OCI-LY3 (cell line): Measurements from ENCODE around the gene PIEZO2.

Experiments used
- H2AFZ ChIP-seq: fragments of 200-600, 300-600 bp; shearing (Covaris generic); 2 replicates; pipeline ENCODE4 v1.6.0; 2014; ENCODE audit warnings: antibody characterized with exemption, low read depth, low read length
- H3K27ac ChIP-seq: fragments of 200-600, 300-600 bp; sonication (generic); 2 replicates; pipeline ENCODE4 v1.5.1; 2014; ENCODE audit warnings: mild to moderate bottlenecking, low read length, moderate library complexity, mixed read lengths
- H3K27me3 ChIP-seq: fragments of 200-600, 300-600 bp; sonication (generic); 2 replicates; pipeline ENCODE4 v1.6.1; 2014; ENCODE audit warnings: low read depth, low read length, mixed read lengths
- H3K36me3 ChIP-seq: fragments of 200-600, 300-600 bp; sonication (generic); replicated peaks from 2 replicates; pipeline ENCODE3; 2014; ENCODE audit warnings: low read depth, low read length, mixed read lengths
- H3K4me1 ChIP-seq: fragments of 300-600, 200-600 bp; sonication (generic); 2 replicates; pipeline ENCODE4 v1.6.1; 2014; ENCODE audit warnings: low read length, mixed read lengths
- H3K4me2 ChIP-seq: fragments of 200-600, 300-600 bp; sonication (generic); 2 replicates; pipeline ENCODE4 v1.6.1; 2014; ENCODE audit warnings: low read length, mixed read lengths
- H3K4me3 ChIP-seq: fragments of 300-600, 200-600 bp; sonication (generic); 2 replicates; pipeline ENCODE4 v1.5.1; 2014; ENCODE audit warnings: antibody characterized with exemption, mild to moderate bottlenecking, low read length, moderate library complexity
- H3K79me2 ChIP-seq: fragments of 300-600, 200-600 bp; shearing (Covaris generic); 2 replicates; pipeline ENCODE4 v1.6.1; 2014; ENCODE audit warnings: mild to moderate bottlenecking, low read length, mixed read lengths
- H3K9ac ChIP-seq: fragments of 300-600, 200-600 bp; shearing (Covaris generic); 2 replicates; pipeline ENCODE4 v1.6.0; 2014; ENCODE audit warnings: mild to moderate bottlenecking, low read length, moderate library complexity
- H3K9me3 ChIP-seq: fragments of 200-600, 300-600 bp; shearing (Covaris generic); 2 replicates; pipeline ENCODE4 v1.6.1; 2014; ENCODE audit warnings: low read length, mixed read lengths; ENCODE audit not compliant: insufficient read depth
- H4K20me1 ChIP-seq: fragments of 200-600, 300-600 bp; sonication (generic); 2 replicates; pipeline ENCODE4 v1.6.1; 2016; ENCODE audit warnings: low read length, mixed read lengths; ENCODE audit not compliant: insufficient read depth
- CTCF ChIP-seq: fragments of 200-600, 300-600 bp; sonication (generic); IDR thresholded peaks from 2 replicates; pipeline ENCODE4 v1.5.1; 2014; ENCODE audit warnings: antibody characterized with exemption, low read length, low read depth
- EZH2phosphoT487 ChIP-seq: fragments of 200-600 bp; shearing (Covaris generic); IDR thresholded peaks from 2 replicates; pipeline ENCODE4 v1.6.1; 2018; ENCODE audit warnings: antibody characterized with exemption, mixed run types, low read depth

The PIEZO2 gene

GRCh38 chr18:10950080-10950875 is 199.1 kb downstream of the PIEZO2 start:
- no peaks in the 10 kb centered on the region for H3K27me3 ChIP-seq
- H3K4me3 ChIP-seq, result no peak overlapping the region
- no peaks in the 10 kb centered on the region for H3K79me2 ChIP-seq
- peaks cover 10% of the 10 kb centered on the region; the same call in 1 of the 2 replicates for H3K9me3 ChIP-seq
- no peak overlapping the region for H3K4me2 ChIP-seq
- no peaks in the 10 kb centered on the region for H3K4me1 ChIP-seq
- H4K20me1 ChIP-seq, result no peaks in the 10 kb centered on the region
- H3K27ac ChIP-seq, result no peak overlapping the region
- H2AFZ ChIP-seq, result no peak overlapping the region
- no peaks in the 10 kb centered on the region for H3K36me3 ChIP-seq
- H3K9ac ChIP-seq, result no peak overlapping the region
- no peak for TF ChIP-seq CTCF
- TF ChIP-seq EZH2phosphoT487, result no peak

DNA sequence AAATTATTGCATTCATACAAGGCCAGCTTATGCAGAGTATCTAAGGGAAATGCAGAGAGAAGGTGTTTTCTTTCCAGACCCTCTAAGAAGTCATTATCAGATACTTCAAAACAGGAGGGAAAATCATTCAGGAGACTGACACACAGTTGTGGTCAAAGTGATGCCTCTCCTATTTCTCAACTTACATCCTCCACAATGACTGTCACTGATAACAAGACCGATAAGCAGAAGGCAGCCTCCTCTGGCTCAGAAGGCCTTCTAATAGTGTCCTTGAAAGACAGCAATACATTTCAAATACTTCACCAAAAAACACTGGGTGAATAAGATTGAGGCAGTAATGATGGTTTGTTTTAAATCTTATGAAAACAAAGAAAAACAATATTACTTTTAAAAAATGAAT is 199.7 kb downstream of the PIEZO2 start:
- no peaks in the 10 kb centered on the region for H3K4me1 ChIP-seq
- H3K4me2 ChIP-seq, result no peak overlapping the region

DNA sequence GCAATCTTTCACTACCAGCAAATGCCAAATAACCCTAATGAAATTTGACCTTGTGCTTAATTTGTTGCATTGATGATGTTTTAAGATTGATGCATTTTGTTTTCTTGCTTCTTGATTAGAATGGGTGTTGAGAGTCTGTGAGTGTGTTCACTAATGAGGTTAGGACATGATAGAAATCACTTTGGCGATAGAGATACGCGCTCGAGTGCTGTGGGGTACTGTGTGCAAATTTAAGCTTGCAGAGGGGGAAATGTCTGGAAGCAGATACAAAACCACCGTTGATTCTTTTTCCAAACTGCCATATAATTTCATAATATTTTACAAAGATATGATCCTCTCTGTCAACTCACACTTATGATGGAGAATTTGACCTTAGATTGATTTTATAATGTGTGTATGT is 200.9 kb downstream of the PIEZO2 start:
- no peaks in the 10 kb centered on the region for H3K79me2 ChIP-seq
- peaks cover 10% of the 10 kb centered on the region; the same call in 1 of the 2 replicates for H3K9me3 ChIP-seq
- no peaks in the 10 kb centered on the region for H3K4me1 ChIP-seq
- no peak overlapping the region for H3K4me2 ChIP-seq
- H4K20me1 ChIP-seq, result no peaks in the 10 kb centered on the region
- TF ChIP-seq CTCF (no peak), EZH2phosphoT487 (no peak)
- H2AFZ ChIP-seq, result no peak overlapping the region
- H3K9ac ChIP-seq, result no peak overlapping the region
- no peaks in the 10 kb centered on the region for H3K27me3 ChIP-seq
- no peaks in the 10 kb centered on the region for H3K36me3 ChIP-seq
- H3K27ac ChIP-seq, result no peak overlapping the region
- H3K4me3 ChIP-seq, result no peak overlapping the region

More for the DNA sequence above, 199.7 kb downstream of the PIEZO2 start:
- Histone ChIP-seq H4K20me1 (no peaks in the 10 kb centered on the region), H3K9ac (no peak overlapping the region), H2AFZ (no peak overlapping the region), H3K27me3 (no peaks in the 10 kb centered on the region), H3K9me3 (peaks cover 10% of the 10 kb centered on the region; the same call in 1 of the 2 replicates), H3K27ac (no peak overlapping the region), H3K36me3 (no peaks in the 10 kb centered on the region), H3K79me2 (no peaks in the 10 kb centered on the region), H3K4me3 (no peak overlapping the region)
- no peak for TF ChIP-seq EZH2phosphoT487
- no peak for TF ChIP-seq CTCF

- Histone ChIP-seq H3K36me3 (no peaks in the 10 kb centered on the region), H3K9ac (no peak overlapping the region), H3K4me2 (no peak overlapping the region), H3K9me3 (peaks cover 10% of the 10 kb centered on the region; the same call in 1 of the 2 replicates), H3K27ac (no peak overlapping the region), H3K4me3 (no peak overlapping the region), H3K27me3 (no peaks in the 10 kb centered on the region), H2AFZ (no peak overlapping the region), H4K20me1 (no peaks in the 10 kb centered on the region), H3K79me2 (no peaks in the 10 kb centered on the region), H3K4me1 (no peaks in the 10 kb centered on the region)
- TF ChIP-seq EZH2phosphoT487, result no peak
- no peak for TF ChIP-seq CTCF
Observed at GRCh38 chr18:10946058-10946457, 203.3 kb downstream of the PIEZO2 start.
